ENCODE measurements around the gene CEP162.
"Not testable (repeated sequence)": the region's sequence is repeated elsewhere in the genome, so short reads cannot be mapped to it uniquely, and the experiment has no call there.

CEP162 gene

GRCh38 chr6:84227434-84228197 lies at the start of gene CEP162:
CEP162 (minus strand) TSS chr6:84227643; CDS start chr6:84226393, 1,250 bp downstream.
- peak; percentile 79 for DNase-seq

DNA sequence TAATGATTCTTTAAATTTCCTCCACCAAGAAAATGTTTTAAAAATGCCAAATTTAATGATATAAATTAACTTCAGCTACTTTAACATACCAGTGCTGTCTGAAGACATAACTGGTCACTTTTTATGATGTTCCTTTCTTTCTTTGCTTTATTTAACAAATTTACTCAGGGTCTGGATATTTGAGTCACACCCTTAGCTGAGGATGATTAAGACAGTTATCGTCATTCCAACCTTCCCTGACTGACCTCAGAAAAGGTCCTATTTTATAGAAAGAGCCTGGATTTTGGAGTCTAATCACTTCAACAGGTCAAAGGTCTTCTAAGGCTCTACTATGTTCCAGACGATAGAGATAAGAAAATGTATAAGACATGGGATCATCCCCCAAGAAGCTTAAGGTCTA lies 47.4 kb upstream of the CEP162 start:
- DNase-seq, result no peak

GRCh38 chr6:84273048-84273809 lies 45.8 kb upstream of the CEP162 start:
- no peak for DNase-seq

DNA sequence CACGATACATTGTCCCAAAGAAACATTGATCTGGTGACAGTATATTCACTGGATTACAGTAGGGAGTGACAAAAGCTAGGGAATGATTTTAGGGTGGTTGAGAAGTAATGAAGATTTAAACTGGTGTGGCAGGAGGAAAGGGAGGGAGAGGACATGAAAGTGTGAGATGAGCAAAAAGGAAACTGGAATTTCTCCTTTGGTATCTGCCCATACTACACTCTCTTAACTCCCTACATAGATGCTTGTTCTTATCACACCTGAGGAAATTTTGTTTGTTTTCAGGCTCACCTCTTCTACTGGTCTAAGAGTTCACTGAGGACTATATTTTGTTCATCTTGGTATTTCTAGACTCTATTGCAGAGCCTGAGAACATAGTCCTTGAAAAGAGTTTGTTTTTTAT lies 44.9 kb upstream of the CEP162 start:
- DNase-seq, result no peak

- DNase-seq, result no peak
These were observed 43.7 kb upstream of the CEP162 start for GRCh38 chr6:84271061-84271716.

DNA sequence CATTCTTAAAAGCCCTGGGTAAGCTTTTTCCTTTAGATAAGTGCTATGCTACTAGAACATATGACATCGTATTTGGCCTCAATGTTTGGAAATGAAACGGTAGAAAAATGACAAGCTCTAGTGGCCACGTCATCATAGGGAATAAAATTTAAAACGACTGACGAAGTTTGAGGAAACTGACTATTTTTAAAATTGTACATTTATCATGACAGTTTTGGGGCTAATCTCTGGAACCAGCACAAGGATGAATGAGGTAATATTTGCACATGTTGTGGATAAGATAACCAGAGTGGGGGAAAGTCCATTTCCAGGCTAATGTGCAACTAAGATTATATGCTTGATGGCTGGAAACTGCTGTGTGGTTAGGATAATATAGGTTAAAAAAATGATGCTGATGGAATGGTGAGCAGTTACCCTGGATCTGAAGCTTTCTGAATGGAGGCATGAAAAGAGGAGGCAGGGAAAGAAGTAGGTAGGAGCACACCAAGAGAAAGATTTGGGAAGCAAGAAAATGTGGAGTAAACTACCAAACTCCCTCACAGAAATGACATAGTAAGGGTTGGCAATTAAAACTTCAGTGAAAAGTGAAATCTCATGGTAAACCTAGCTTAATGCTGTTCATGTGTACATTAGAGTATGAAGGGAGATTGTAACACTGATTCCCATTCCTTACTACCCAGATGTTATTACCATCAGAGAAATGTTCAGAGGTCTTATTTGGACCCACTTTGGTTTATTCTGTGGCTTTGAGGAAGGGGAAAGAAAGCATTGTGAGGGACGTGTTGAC lies 42.7 kb upstream of the CEP162 start:
- DNase-seq, result no peak

DNA sequence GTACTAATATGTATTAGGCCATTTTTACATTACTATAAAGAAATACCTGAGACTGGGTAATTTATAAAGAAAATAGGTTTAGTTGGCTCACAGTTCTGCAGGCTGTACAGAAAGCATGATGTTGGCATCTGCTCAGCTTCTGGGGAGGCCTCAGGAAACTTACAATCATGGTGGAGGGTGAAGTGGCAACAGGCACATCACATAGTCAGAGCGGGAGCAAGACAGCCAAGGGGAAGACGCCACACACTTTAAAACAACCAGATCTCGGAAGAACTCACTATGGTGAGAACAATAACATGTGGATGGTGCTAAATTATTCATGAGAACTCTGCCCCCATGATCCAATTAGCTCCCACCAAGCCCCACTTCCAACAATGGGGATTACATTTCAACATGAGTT lies 41.3 kb upstream of the CEP162 start:
- DNase-seq, result no peak

- no peak for DNase-seq
These were observed 36.1 kb upstream of the CEP162 start for GRCh38 chr6:84263557-84263956.

- no peak for DNase-seq
These were observed 33.5 kb upstream of the CEP162 start for GRCh38 chr6:84260926-84261325.

DNA sequence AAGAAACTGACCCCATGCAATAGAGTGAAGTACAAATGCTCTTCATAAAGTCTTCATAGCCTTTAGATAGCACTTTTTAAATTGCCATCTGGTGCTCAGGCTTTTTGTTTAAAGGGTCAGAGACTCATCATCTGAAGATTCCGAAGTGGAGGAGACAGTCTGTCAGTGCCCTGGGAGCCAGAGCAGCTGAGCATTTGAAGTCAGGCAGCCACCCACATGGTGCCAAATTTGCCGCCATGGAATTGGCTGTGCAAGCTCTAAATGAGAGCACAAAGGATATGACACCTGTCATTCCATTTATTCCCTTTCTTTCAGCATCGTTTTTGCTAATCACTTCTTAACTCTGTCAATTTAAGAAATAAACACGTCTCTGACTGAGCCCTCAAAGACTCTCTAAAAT lies 32.8 kb upstream of the CEP162 start:
- DNase-seq, result no peak

DNA sequence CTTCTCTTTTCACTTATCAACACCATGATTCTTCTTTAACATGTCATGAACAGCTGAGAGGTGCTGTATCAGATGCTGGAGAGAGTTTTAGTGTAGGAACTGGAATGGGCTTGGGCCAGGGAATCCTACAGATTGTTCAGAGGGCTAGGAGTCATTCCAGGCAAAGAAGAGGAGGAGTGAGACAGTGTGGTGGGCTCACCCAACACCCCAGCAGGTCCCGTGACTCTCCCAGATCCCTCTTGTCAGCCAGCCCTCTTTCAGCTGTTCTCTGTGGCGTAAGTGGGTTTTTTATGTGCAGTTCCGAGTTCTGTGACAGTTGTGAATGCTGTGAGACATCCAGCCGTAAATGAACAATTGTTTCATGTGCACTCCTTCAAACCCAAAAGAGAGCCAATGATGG lies 31.4 kb upstream of the CEP162 start:
- no peak for DNase-seq

DNA sequence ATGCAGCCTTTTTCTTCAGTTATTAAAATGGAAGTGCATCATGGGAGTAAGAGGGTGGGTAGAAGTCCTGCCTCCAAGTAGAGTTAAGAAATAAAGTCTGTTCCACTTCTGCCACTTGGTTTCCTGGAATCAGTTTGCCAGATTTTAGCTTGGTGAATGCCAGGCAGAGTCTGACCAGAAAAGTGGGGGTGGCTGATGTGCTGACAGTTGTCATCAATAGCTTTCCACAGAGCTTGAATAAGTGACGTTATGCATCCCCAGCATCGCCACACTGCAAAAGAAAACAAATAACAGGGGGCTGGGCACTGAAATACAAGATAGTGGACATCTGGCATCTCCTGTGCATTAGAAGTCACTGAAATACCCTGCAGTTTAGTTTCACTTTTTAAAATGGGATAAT lies 30.8 kb upstream of the CEP162 start:
- DNase-seq, result no peak

- no peak for DNase-seq
These were observed 28.2 kb upstream of the CEP162 start for GRCh38 chr6:84255641-84256040.

- DNase-seq, result no peak
These were observed 25.9 kb upstream of the CEP162 start for GRCh38 chr6:84253380-84253779.

DNA sequence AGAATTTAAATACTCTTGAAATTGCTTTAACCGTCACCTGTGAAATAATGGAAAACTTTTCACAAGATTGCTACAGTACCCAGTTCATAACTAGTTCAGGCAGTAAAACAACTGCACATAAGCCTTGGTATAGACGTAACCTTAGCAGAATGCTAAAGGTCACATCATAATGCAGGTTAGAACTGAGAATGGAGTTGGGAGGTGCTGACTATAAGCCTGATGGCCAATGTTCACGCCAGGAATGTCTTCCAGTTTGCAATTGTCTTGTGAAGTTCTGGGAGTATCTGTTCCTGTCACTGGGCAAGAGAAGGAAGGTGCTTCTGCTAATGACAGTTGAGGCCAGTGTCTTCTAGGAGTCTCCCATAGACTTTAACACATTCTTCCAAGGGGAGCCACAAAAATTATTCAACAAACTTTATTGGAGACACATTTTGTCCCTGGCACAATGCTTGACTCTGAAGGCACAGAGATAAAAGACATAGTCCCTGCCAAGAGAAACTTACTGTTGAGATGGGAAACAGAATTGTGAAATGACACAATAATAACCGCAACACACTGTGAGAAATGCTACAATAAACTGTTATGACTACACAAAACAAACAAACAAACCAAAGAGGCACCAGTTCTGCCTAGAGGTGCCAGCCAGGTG lies 24.6 kb upstream of the CEP162 start:
- no peak for DNase-seq

DNA sequence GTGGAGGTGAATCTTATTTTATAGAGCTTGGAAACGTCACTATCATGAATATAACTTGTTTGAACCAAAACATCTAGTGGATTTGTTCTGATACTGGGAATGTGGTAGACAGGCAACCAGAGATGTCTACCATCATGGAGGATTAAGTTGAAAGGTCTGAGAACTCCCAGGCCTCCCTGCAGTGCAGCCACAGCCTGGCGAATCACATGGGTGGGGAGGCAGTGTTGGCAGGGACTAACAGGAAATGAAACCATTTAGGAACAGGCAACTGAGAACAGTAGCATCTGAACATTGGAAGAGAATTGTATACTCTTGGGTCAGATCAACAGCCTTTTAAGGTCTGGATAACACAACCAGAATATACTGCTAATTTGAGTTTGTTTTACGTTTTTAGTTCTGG lies 22.3 kb upstream of the CEP162 start:
- no peak for DNase-seq

GRCh38 chr6:84244416-84245081 lies 17.1 kb upstream of the CEP162 start:
- not testable (repeated sequence) for DNase-seq

- no peak for DNase-seq
These were observed 15.8 kb upstream of the CEP162 start for GRCh38 chr6:84243240-84243639.

DNA sequence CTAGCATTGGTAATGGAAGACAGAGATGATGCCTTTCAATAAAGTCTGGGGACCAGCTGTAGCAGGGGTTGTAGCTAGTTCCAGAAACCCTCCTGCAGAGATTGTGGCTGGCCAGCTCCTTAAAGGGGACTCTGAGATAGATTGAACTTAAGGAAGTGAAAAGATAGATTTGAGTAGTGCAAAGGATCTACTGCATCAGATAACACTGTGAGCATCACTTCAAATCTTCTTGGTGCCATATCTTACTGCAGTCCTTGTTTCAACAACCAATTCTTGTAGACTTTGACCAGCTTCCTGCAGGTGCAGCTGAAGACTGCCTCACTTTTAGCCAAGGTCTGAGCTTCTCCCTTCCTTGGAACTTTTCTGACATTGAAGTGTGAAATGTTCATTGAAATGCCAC lies 14.8 kb upstream of the CEP162 start:
- DNase-seq, result no peak

GRCh38 chr6:84228198-84228543 lies 728 bp upstream of the CEP162 start:
- DNase-seq, result no peak

DNA sequence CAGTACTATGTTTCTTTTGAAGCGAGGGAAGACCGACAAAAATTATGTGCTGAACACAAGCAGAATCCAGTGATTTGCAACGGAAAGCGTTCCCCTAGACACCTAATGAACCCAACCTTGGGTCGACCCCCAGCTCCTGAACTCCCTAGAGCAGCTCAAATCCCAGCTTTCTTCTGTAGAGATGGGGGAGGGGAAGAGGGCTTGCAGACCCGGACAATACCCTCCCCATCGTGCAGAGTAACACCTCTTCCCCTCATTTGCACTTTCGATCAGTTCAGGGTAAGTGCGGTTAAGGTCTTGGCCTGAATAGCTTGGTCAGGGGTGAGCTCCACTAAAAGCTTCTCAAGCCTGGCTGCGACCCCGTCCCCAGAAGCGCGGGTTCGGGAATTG lies 404 bp downstream of the CEP162 start:
- no peak for DNase-seq

DNA sequence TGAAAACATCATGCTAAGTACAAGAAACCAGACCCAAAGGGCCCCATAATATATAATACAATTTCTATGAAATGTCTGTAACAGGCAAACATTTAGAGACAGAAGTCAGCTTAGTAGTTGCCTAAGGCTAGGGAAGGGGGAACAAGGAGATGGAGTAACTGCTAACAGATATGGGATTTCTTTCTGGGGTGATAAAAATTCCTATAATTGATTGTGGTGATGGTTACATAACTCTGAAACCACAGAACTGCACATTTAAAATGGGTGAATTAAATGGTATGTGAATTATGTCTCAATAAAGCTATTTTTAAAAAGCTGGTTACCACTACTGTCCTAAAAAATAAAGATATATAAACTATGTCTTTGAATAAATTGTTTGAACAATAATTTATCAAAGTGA lies 3.2 kb downstream of the CEP162 start:
- DNase-seq, result no peak

Data from NCI-H1417 treated with DMSO at 0.1 percent for 48 hours (cell line).